Adrenal gland (tissue), 5 donors: ENCODE measurements around the gene CORO2B.

ENCODE experiments used
- POLR2A ChIP-seq, 2 donors: fragments of 450-650 bp; IDR thresholded peaks; one replicate each; pipeline ENCODE4 v1.6.1; 2017; ENCODE audit warnings: antibody characterized with exemption in 2 of 2, mild to moderate bottlenecking in 2 of 2, moderate library complexity in 1 of 2
- TF ChIP-seq, protein P1 (sequence below), 6 experiments: fragments of 450-650 bp in 4 of 6; fragments of 200-600 bp in 2 of 6; sonication (generic) in 1 of 6; IDR thresholded peaks; 1 replicate in 5 of 6; 2 replicates in 1 of 6; pipeline versions ENCODE4 v1.5.1 to v1.8.0; 2016 to 2021; ENCODE audit warnings: antibody characterized with exemption in 6 of 6, mild to moderate bottlenecking in 2 of 6, moderate library complexity in 1 of 6
- donor health status: DM: no; HTN: no; CAD: no.

DNA sequence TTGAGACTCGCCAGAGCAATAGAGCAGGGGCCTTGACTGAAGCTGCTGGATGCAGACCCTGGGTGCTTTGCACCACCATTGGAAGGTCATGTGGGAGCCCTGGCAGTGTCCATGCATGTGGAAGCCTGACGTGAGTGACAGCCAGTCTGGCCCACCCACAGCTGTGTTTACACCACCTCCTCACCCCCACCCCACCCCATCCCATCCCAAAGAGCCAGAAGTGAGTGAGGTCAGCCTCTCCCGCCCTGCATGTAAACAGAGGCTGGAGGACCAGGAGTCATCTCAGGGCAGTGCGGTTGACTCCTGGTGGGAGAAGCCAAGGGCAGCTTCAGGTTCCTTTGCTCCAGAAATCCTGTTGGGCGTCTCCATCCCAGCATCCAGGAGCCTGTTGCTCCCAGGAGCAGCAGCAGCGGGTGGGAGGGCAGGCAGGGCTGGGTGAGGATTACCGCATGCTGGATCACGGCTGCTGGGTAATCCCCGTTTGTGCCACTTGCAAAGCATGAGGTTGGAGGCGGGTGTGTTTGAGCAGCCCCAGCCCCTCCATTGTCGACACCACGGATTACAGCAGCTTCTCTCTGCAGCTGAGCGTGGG lies 44.6 kb downstream of the CORO2B start:
- TF ChIP-seq, protein P1, sequence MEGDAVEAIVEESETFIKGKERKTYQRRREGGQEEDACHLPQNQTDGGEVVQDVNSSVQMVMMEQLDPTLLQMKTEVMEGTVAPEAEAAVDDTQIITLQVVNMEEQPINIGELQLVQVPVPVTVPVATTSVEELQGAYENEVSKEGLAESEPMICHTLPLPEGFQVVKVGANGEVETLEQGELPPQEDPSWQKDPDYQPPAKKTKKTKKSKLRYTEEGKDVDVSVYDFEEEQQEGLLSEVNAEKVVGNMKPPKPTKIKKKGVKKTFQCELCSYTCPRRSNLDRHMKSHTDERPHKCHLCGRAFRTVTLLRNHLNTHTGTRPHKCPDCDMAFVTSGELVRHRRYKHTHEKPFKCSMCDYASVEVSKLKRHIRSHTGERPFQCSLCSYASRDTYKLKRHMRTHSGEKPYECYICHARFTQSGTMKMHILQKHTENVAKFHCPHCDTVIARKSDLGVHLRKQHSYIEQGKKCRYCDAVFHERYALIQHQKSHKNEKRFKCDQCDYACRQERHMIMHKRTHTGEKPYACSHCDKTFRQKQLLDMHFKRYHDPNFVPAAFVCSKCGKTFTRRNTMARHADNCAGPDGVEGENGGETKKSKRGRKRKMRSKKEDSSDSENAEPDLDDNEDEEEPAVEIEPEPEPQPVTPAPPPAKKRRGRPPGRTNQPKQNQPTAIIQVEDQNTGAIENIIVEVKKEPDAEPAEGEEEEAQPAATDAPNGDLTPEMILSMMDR (IDR thresholded peaks at IDR 0.05) = no peak
- no peak for TF ChIP-seq POLR2A (IDR thresholded peaks at IDR 0.05)
